WTC11 (cell line): Measurements from ENCODE around the gene GALNT13. TPM values are rescaled to one million over a fixed set of nuclear protein-coding genes. Genes with fewer than 3 reads are reported as not detected.

ENCODE experiments used
- ATAC-seq: fragments of 200-7000 bp; cut with Tn5 transposase; 2 replicates; pipeline ENCODE4 v1.10.0; 2021; ENCODE audit warnings: mild to moderate bottlenecking, moderate library complexity
- CTCF ChIA-PET: fragments of 300-600 bp; sonication (Branson Sonifier 250); formaldehyde crosslinking; loops from one replicate; lab custom pipeline; 2021; ENCODE audit warnings: antibody characterized with exemption; lab: Charles Lee
- POLR2A ChIA-PET: fragments of 350-600 bp; sonication (Branson Sonifier 250); formaldehyde crosslinking; loops from one replicate; lab custom pipeline; 2021; ENCODE audit warnings: antibody characterized with exemption; lab: Charles Lee
- DNase-seq: peaks from one replicate; pipeline ENCODE4 v3.0.0; 2021; ENCODE audit warnings: low spot score
- H3K27ac Mint-ChIP-seq: 2 replicates; pipeline ENCODE4 v1.8.0; 2021; ENCODE audit warnings: mixed read lengths
- H3K27me3 Mint-ChIP-seq: 2 replicates; pipeline ENCODE4 v1.8.0; 2021; ENCODE audit warnings: low read depth, mild to moderate bottlenecking, moderate library complexity, mixed read lengths
- H3K36me3 Mint-ChIP-seq: 2 replicates; pipeline ENCODE4 v1.8.0; 2021; ENCODE audit warnings: mixed read lengths
- H3K4me1 Mint-ChIP-seq: 2 replicates; pipeline ENCODE4 v1.8.0; 2022; ENCODE audit warnings: mixed read lengths
- H3K4me3 Mint-ChIP-seq: 2 replicates; pipeline ENCODE4 v1.8.0; 2021; ENCODE audit warnings: mild to moderate bottlenecking, moderate library complexity, mixed read lengths
- H3K9me3 Mint-ChIP-seq: 2 replicates; pipeline ENCODE4 v1.8.0; 2021; ENCODE audit warnings: mixed read lengths
- ATF2 ChIP-seq: sonication (generic); formaldehyde crosslinking; IDR thresholded peaks from 2 replicates; pipeline ENCODE4 v1.8.1; 2022; ENCODE audit warnings: low read depth, missing genetic modification reagents, borderline replicate concordance
- ATF6 ChIP-seq: sonication (generic); formaldehyde crosslinking; IDR thresholded peaks from 2 replicates; pipeline ENCODE4 v1.8.1; 2023; ENCODE audit warnings: mild to moderate bottlenecking, missing genetic modification reagents
- CBFB ChIP-seq: sonication (generic); formaldehyde crosslinking; IDR thresholded peaks from 2 replicates; pipeline ENCODE4 v1.8.1; 2022; ENCODE audit warnings: mild to moderate bottlenecking, low read depth, missing genetic modification reagents
- CREB1 ChIP-seq: sonication (generic); formaldehyde crosslinking; IDR thresholded peaks from 2 replicates; pipeline ENCODE4 v1.8.0; 2023; ENCODE audit warnings: mild to moderate bottlenecking, missing genetic modification reagents
- FOXK1 ChIP-seq: sonication (generic); formaldehyde crosslinking; IDR thresholded peaks from 2 replicates; pipeline ENCODE4 v1.8.0; 2022; ENCODE audit warnings: mild to moderate bottlenecking, moderate library complexity, missing genetic modification reagents
- GABPB1 ChIP-seq: sonication (generic); formaldehyde crosslinking; IDR thresholded peaks from 2 replicates; pipeline ENCODE4 v1.8.1; 2023; ENCODE audit warnings: mild to moderate bottlenecking, missing genetic modification reagents
- GRHL2 ChIP-seq: fragments of 250-450 bp; sonication (Bioruptor Pico); IDR thresholded peaks from 2 replicates; pipeline ENCODE4 v1.8.0; 2022; ENCODE audit warnings: mild to moderate bottlenecking, moderate library complexity; ENCODE audit not compliant: insufficient replicate concordance, severe bottlenecking
- GTF2I ChIP-seq: fragments of 250-450 bp; sonication (Bioruptor Pico); conservative IDR thresholded peaks from 2 replicates; pipeline ENCODE4 v1.4.0; 2021; ENCODE audit warnings: mild to moderate bottlenecking
- IRF2 ChIP-seq: sonication (generic); formaldehyde crosslinking; IDR thresholded peaks from 2 replicates; pipeline ENCODE4 v1.8.0; 2022; ENCODE audit warnings: low read depth, missing genetic modification reagents, borderline replicate concordance
- JAZF1 ChIP-seq: fragments of 250-450 bp; sonication (Bioruptor Pico); IDR thresholded peaks from 2 replicates; pipeline ENCODE4 v1.9.0; 2021; ENCODE audit warnings: moderate library complexity, mild to moderate bottlenecking, inconsistent platforms
- JUN ChIP-seq: sonication (generic); formaldehyde crosslinking; IDR thresholded peaks from 2 replicates; pipeline ENCODE4 v1.8.0; 2023; ENCODE audit warnings: mild to moderate bottlenecking, missing genetic modification reagents
- MAX ChIP-seq: sonication (generic); formaldehyde crosslinking; IDR thresholded peaks from 2 replicates; pipeline ENCODE4 v1.8.0; 2022; ENCODE audit warnings: mild to moderate bottlenecking, missing genetic modification reagents
- MYBL2 ChIP-seq: sonication (generic); formaldehyde crosslinking; IDR thresholded peaks from 2 replicates; pipeline ENCODE4 v1.8.1; 2023; ENCODE audit warnings: mild to moderate bottlenecking, moderate library complexity, missing genetic modification reagents
- NFE2L1 ChIP-seq: sonication (generic); formaldehyde crosslinking; IDR thresholded peaks from 2 replicates; pipeline ENCODE4 v1.8.1; 2023; ENCODE audit warnings: missing genetic modification reagents
- PRRX2 ChIP-seq: fragments of 250-450 bp; sonication (Bioruptor Pico); IDR thresholded peaks from 2 replicates; pipeline ENCODE4 v1.8.0; 2021; ENCODE audit warnings: mild to moderate bottlenecking
- RORB ChIP-seq: fragments of 250-450 bp; sonication (Bioruptor Pico); IDR thresholded peaks from 2 replicates; pipeline ENCODE4 v1.9.0; 2021; ENCODE audit warnings: mild to moderate bottlenecking
- SMAD4 ChIP-seq: sonication (generic); formaldehyde crosslinking; IDR thresholded peaks from 2 replicates; pipeline ENCODE4 v1.8.0; 2022; ENCODE audit warnings: mild to moderate bottlenecking, missing genetic modification reagents
- SP1 ChIP-seq: sonication (generic); formaldehyde crosslinking; conservative IDR thresholded peaks from 2 replicates; pipeline ENCODE4 v1.8.1; 2022; ENCODE audit warnings: missing genetic modification reagents
- TCF7 ChIP-seq: sonication (generic); formaldehyde crosslinking; IDR thresholded peaks from 2 replicates; pipeline ENCODE4 v1.8.0; 2022; ENCODE audit warnings: mild to moderate bottlenecking, low read depth, missing genetic modification reagents, moderate library complexity
- TEAD1 ChIP-seq: sonication (generic); formaldehyde crosslinking; IDR thresholded peaks from 2 replicates; pipeline ENCODE4 v1.8.0; 2022; ENCODE audit warnings: mild to moderate bottlenecking, missing genetic modification reagents
- TEAD4 ChIP-seq: sonication (generic); formaldehyde crosslinking; IDR thresholded peaks from 2 replicates; pipeline ENCODE4 v1.8.0; 2022; ENCODE audit warnings: mild to moderate bottlenecking, missing genetic modification reagents
- ZNF138 ChIP-seq: sonication (generic); formaldehyde crosslinking; conservative IDR thresholded peaks from 2 replicates; pipeline ENCODE4 v1.8.1; 2022; ENCODE audit warnings: mild to moderate bottlenecking, moderate library complexity, missing genetic modification reagents
- ZNF317 ChIP-seq: sonication (generic); formaldehyde crosslinking; IDR thresholded peaks from 2 replicates; pipeline ENCODE4 v1.8.1; 2023; ENCODE audit warnings: low read depth, mild to moderate bottlenecking, moderate library complexity, missing genetic modification reagents, borderline replicate concordance
- ZNF396 ChIP-seq: fragments of 250-450 bp; sonication (Bioruptor Pico); IDR thresholded peaks from 2 replicates; pipeline ENCODE4 v1.8.0; 2021; ENCODE audit warnings: mild to moderate bottlenecking, moderate library complexity, borderline replicate concordance
- ZNF423 ChIP-seq: fragments of 250-450 bp; sonication (Bioruptor Pico); IDR thresholded peaks from 2 replicates; pipeline ENCODE4 v2.1.2; 2022; ENCODE audit warnings: mild to moderate bottlenecking, moderate library complexity
- total RNA-seq: library from RNA; stranded (reverse); gene quantifications from 3 replicates; pipeline ENCODE4 v1.2.3, GENCODE V29; 2021
- TF ChIP-seq, protein P1 (sequence below): sonication (generic); formaldehyde crosslinking; IDR thresholded peaks from 2 replicates; pipeline ENCODE4 v1.8.1; 2023; ENCODE audit warnings: mild to moderate bottlenecking, missing genetic modification reagents, borderline replicate concordance
- TF ChIP-seq, protein P2 (sequence below): sonication (generic); formaldehyde crosslinking; IDR thresholded peaks from 2 replicates; pipeline ENCODE4 v1.8.1; 2023; ENCODE audit warnings: mild to moderate bottlenecking, moderate library complexity, missing genetic modification reagents
- TF ChIP-seq, protein P3 (sequence below): fragments of 250-450 bp; sonication (Bioruptor Pico); IDR thresholded peaks from 2 replicates; pipeline ENCODE4 v1.9.0; 2021; ENCODE audit warnings: moderate library complexity, mild to moderate bottlenecking, inconsistent platforms, borderline replicate concordance

Gene GALNT13
- total RNA-seq, 1 experiment from 2014 or later = 9.9 TPM

- TF ChIP-seq GABPB1 = no peak
- TF ChIP-seq, protein P1, sequence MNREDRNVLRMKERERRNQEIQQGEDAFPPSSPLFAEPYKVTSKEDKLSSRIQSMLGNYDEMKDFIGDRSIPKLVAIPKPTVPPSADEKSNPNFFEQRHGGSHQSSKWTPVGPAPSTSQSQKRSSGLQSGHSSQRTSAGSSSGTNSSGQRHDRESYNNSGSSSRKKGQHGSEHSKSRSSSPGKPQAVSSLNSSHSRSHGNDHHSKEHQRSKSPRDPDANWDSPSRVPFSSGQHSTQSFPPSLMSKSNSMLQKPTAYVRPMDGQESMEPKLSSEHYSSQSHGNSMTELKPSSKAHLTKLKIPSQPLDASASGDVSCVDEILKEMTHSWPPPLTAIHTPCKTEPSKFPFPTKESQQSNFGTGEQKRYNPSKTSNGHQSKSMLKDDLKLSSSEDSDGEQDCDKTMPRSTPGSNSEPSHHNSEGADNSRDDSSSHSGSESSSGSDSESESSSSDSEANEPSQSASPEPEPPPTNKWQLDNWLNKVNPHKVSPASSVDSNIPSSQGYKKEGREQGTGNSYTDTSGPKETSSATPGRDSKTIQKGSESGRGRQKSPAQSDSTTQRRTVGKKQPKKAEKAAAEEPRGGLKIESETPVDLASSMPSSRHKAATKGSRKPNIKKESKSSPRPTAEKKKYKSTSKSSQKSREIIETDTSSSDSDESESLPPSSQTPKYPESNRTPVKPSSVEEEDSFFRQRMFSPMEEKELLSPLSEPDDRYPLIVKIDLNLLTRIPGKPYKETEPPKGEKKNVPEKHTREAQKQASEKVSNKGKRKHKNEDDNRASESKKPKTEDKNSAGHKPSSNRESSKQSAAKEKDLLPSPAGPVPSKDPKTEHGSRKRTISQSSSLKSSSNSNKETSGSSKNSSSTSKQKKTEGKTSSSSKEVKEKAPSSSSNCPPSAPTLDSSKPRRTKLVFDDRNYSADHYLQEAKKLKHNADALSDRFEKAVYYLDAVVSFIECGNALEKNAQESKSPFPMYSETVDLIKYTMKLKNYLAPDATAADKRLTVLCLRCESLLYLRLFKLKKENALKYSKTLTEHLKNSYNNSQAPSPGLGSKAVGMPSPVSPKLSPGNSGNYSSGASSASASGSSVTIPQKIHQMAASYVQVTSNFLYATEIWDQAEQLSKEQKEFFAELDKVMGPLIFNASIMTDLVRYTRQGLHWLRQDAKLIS = no peak
- TF ChIP-seq TEAD4 = no peak
- no peak for TF ChIP-seq TCF7 (CRISPR knock-in tag)
- TF ChIP-seq CBFB = no peak
- TF ChIP-seq, protein P2, sequence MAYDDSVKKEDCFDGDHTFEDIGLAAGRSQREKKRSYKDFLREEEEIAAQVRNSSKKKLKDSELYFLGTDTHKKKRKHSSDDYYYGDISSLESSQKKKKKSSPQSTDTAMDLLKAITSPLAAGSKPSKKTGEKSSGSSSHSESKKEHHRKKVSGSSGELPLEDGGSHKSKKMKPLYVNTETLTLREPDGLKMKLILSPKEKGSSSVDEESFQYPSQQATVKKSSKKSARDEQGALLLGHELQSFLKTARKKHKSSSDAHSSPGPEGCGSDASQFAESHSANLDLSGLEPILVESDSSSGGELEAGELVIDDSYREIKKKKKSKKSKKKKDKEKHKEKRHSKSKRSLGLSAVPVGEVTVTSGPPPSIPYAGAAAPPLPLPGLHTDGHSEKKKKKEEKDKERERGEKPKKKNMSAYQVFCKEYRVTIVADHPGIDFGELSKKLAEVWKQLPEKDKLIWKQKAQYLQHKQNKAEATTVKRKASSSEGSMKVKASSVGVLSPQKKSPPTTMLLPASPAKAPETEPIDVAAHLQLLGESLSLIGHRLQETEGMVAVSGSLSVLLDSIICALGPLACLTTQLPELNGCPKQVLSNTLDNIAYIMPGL = no peak
- no peak for TF ChIP-seq SP1 (CRISPR knock-in tag)
- no peak for TF ChIP-seq IRF2 (CRISPR knock-in tag)
- TF ChIP-seq, protein P3, sequence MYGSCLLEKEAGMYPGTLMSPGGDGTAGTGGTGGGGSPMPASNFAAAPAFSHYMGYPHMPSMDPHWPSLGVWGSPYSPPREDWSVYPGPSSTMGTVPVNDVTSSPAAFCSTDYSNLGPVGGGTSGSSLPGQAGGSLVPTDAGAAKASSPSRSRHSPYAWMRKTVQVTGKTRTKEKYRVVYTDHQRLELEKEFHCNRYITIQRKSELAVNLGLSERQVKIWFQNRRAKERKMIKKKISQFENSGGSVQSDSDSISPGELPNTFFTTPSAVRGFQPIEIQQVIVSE (CRISPR knock-in tag) = no peak
Measured at GRCh38 chr2:153828335-153828734, 43.4 kb upstream of the GALNT13 start (continued).

- Mint-ChIP-seq H3K27ac (no peak overlapping the region), H3K4me3 (no peak overlapping the region), H3K36me3 (0 out of 2 replicates have a peak, but pooled peaks cover 3% of the 10 kb centered on the region), H3K9me3 (peaks cover 17% of the 10 kb centered on the region), H3K27me3 (no peaks in the 10 kb centered on the region), H3K4me1 (no peaks in the 10 kb centered on the region)
- ChIA-PET CTCF (interaction anchor here (1.2 kb wide), 1 partner anchor 16 kb away, joined by 3 read pairs; no protein-coding TSS in a partner anchor), POLR2A (no interaction called here)
- ATAC-seq = no peak
- DNase-seq = no peak
- TF ChIP-seq CREB1 (CRISPR knock-in tag) = no peak
- no peak for TF ChIP-seq GTF2I (CRISPR knock-in tag)
- no peak for TF ChIP-seq MYBL2 (CRISPR knock-in tag)
- TF ChIP-seq SMAD4 (CRISPR knock-in tag) = no peak
- TF ChIP-seq PRRX2 = no peak
Measured at GRCh38 chr2:153834662-153835061, 37.1 kb upstream of the GALNT13 start.

DNA sequence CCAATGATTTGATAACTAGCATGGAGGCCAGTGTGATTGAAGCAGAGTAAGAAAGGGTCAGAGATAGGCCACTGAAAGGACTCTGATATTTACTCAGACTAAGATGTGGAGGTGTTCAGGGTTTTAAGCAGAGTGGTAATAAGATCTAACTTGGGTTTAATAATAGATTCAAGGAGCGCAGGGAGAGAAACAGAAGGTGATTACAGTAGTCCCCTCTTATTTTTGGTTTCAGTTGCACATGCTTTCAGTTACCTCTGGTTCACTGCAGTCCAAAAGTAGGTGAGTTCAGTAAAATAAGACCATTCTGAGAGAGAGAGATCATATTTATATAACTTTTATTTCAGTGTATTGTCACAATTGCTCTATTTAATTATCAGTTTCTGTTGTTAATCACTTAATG, 13.5 kb upstream of the GALNT13 start:
- Mint-ChIP-seq H3K4me3 (no peak overlapping the region), H3K4me1 (no peaks in the 10 kb centered on the region), H3K27me3 (no peaks in the 10 kb centered on the region), H3K36me3 (no peaks in the 10 kb centered on the region), H3K9me3 (peaks cover 4% of the 10 kb centered on the region; the same call in 1 of the 2 replicates), H3K27ac (no peak overlapping the region)
- POLR2A ChIA-PET = no interaction called here
- DNase-seq (no peak), ATAC-seq (no peak)
- CTCF ChIA-PET = no interaction called here
- no peak for TF ChIP-seq RORB (CRISPR knock-in tag)
- no peak for TF ChIP-seq ZNF138 (CRISPR knock-in tag)
- TF ChIP-seq MAX (CRISPR knock-in tag) = no peak
- no peak for TF ChIP-seq GABPB1
- TF ChIP-seq FOXK1 (CRISPR knock-in tag) = no peak
- TF ChIP-seq NFE2L1 (CRISPR knock-in tag) = no peak
- TF ChIP-seq ATF2 (CRISPR knock-in tag) = no peak
- TF ChIP-seq JUN (CRISPR knock-in tag) = no peak
- TF ChIP-seq ZNF396 (CRISPR knock-in tag) = no peak
- TF ChIP-seq ATF6 = no peak
- no peak for TF ChIP-seq ZNF423
- TF ChIP-seq TEAD1 (CRISPR knock-in tag) = no peak
- TF ChIP-seq GRHL2 (CRISPR knock-in tag) = no peak
- TF ChIP-seq ZNF317 (CRISPR knock-in tag) = no peak
- no peak for TF ChIP-seq JAZF1 (CRISPR knock-in tag)
